PC-9 (cell line): ENCODE data around the gene OLR1.

Experiments used
- CTCF ChIP-seq: fragments of 200-600 bp; sonication (generic); conservative IDR thresholded peaks from 2 replicates; pipeline ENCODE4 v1.6.1; 2017; ENCODE audit warnings: mixed run types, antibody characterized with exemption, mild to moderate bottlenecking, moderate library complexity
- EZH2 ChIP-seq: fragments of 200-600 bp; sonication (generic); IDR thresholded peaks from 2 replicates; pipeline ENCODE4 v1.8.0; 2017; ENCODE audit warnings: antibody characterized with exemption, low read depth

GRCh38 chr12:10136637-10137205, 35.2 kb downstream of the OLR1 start:
- no peak for TF ChIP-seq CTCF
- no peak for TF ChIP-seq EZH2
